Amygdala (tissue), 56 donors: Measurements from ENCODE around the gene HSPA4.
"Not testable (repeated sequence)": the region's sequence is repeated elsewhere in the genome, so short reads cannot be mapped to it uniquely, and the experiment has no call there.

Experiments used
- DNase-seq, 56 donors: peaks; one replicate each; lab custom pipeline; 2025; lab: John Stamatoyannopoulos, UW

HSPA4 gene

DNA sequence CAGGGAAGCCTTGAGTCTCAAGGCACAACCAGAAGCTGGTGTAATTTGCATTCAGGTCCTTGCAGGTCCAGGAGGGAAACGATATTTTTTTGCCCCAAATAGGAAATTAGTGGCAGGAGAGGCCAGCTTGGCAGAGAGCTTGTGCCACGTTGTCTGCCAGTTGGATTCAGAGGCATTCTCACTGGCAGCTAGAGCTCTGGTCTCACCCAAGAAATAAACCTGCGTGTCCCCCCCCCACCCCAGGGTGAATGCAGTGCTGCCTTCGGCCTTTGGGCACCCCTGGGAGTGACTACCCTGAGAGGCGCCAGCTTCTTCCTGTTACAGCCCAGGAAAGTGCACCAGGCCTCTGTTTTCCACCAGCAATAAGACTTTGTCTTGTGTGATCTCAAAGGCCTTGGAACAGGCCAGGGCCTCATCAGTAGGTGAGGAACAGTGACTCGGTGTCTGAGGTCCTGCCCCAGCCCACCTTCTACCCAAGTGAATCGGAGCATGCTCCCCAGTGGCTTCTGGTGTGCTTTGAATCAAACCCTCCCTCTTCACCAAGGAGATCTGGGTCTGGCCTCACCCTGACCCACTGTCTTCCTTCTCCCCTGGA, 68.4 kb downstream of the HSPA4 start:
- DNase-seq, result peak in 16 of 56 donors; percentile 7 to 61 (median 26)

DNA sequence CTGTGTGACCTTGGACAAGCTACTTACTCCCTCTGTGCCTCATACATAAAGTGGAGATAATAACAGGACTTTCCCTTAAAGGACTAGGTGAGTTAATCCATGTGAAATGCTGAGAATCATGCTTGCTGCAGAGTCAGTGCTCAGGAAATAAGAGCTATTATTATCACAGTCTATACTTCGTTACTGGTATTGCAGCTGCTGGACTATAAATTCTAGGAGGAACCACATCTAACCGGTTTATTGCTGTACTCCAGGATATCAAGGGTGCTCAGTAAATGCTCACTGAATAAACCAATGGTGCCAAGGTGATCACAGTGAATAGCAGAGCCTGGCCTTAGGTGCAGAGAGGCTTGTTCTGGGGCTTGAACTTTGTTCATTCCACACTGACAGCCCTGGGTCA, 69.3 kb downstream of the HSPA4 start:
- no peak for DNase-seq

GRCh38 chr5:133121611-133122150, 69.9 kb downstream of the HSPA4 start:
- DNase-seq, result no peak

GRCh38 chr5:133122711-133123110, 70.9 kb downstream of the HSPA4 start:
- no peak for DNase-seq

- no peak for DNase-seq
These were observed 71.5 kb downstream of the HSPA4 start for GRCh38 chr5:133123297-133123696.

GRCh38 chr5:133124891-133125290, 73.1 kb downstream of the HSPA4 start:
- no peak for DNase-seq

GRCh38 chr5:133128066-133128465, 76.3 kb downstream of the HSPA4 start:
- DNase-seq, result no peak

DNA sequence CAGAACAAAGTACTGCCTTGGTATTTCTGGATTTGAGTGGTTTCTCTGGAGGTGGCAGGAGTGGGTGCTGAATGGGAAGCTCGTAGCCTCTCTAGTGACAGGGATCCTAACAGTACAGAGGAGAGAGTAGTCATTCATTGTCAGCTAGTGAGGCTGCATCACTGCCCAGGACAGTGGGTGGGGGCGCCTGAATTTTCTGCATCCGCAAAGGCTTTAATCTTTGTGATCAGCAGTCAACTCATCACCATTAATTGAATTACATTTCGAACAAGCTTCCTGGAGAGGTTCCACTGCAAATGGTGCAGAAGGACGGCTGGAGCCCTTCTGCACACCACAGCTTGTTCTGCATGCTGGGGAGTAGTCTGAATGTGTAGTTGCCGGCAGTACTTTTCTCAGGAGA, 77.5 kb downstream of the HSPA4 start:
- no peak for DNase-seq

- peak in 1 of 56 donors; percentile 10 for DNase-seq
These were observed 78.1 kb downstream of the HSPA4 start for GRCh38 chr5:133129950-133130349.

DNA sequence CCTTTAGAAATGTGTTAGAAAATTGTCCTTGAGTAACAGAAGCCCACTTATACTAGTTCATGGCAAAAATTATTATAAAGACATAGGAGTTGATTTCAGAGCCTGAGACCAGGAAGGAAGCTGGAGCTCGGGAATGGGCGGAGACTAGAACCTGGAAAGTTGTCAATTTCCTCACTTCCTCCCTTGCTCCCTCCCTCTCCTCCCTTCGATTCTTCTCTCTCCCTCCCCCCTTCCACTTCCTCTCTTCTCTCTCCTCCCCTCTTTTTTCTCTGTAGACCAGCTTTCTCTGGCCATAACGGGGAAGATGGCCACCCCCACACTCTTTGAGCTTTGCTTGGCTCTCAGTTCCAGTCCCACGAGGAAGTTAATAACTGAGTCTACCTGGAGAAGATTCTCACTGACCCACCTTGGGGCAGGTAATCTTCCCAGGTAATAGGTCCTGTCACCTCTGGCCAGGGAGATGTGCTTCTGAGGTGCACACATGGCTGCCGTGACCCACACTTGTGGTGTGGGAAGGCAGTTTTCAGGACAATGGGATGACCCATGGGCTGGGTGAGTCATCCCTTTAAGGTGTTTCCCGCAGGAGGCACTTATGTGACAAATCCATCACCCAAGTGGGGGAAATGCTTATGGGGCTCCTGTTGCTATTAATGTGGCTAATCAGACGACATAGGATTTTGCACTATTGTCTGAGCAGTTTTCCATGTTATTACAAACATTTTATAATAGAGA, 78.7 kb downstream of the HSPA4 start:
- no peak for DNase-seq

DNA sequence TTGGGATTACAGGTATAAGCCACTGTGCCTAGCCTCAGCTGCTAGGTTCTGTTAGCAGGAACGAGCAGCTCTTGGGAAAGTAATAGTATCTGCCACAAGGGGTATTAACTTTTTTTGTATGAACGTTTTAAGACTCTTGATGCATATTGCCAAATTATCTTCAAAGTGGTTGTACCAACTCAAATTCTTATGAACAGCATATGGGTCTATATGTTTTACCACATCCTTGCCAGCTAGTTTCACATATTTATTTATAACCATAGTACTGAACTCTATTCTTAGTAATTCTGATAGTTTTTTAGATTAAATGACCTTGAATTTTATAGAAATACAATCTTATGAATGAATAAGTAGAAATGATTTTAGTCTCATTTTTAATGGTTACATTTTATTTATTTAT, 80.9 kb downstream of the HSPA4 start:
- DNase-seq, result no peak

DNA sequence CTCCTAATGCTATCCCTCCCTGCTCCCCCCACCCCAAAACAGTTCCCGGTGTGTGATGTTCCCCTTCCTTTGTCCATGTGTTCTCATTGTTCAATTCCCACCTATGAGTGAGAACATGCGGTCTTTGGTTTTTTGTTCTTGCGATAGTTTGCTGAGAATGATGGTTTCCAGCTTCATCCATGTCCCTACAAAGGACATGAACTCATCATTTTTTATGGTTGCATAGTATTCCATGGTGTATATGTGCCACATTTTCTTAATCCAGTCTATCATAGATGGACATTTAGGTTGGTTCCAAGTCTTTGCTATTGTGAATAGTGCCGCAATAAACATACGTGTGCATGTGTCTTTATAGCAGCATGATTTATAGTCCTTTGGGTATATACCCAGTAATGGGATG, 81.4 kb downstream of the HSPA4 start:
- not testable (repeated sequence) for DNase-seq

GRCh38 chr5:133136890-133137289, 85.1 kb downstream of the HSPA4 start:
- DNase-seq, result not testable (repeated sequence)

DNA sequence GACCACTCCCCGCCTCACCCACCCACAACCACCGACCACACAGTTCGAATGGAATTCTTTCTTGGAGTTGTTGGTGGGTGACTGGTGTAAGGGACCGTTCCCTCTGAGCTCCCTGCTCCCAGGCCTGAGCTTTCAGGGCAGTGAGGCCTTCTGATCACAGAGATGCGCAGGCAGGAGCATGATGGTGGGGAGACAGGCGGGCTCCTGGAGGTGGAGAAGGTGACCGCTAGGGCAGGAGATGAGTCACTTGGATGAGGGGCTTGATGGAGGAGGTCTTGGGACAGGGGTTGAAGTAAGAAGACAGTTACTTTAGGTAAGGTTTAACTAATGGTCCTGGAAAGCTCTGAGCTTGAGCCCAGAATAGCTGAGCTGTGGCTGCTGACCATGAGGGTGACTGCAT, 88.5 kb downstream of the HSPA4 start:
- no peak for DNase-seq

- no peak for DNase-seq
These were observed 89.9 kb downstream of the HSPA4 start for GRCh38 chr5:133141746-133142145.

DNA sequence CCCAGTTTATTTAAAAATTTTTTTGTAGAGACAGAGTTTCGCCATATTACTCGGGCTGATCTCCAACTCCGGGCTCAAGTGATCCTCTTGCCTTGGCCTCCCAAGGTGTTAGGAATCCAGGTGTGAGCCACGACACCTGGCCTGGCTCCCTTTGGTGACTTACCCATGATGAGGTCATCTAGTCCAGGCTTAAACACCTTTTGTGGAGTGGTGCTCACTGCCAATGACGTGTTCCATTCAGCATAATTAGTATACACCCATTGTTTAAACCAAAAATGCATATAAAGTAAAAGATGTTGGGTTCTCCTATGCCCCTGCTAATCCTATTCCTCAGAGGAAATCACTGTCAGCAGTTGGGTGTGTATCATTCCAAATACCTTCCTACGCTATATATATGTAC, 91.0 kb downstream of the HSPA4 start:
- no peak for DNase-seq

DNA sequence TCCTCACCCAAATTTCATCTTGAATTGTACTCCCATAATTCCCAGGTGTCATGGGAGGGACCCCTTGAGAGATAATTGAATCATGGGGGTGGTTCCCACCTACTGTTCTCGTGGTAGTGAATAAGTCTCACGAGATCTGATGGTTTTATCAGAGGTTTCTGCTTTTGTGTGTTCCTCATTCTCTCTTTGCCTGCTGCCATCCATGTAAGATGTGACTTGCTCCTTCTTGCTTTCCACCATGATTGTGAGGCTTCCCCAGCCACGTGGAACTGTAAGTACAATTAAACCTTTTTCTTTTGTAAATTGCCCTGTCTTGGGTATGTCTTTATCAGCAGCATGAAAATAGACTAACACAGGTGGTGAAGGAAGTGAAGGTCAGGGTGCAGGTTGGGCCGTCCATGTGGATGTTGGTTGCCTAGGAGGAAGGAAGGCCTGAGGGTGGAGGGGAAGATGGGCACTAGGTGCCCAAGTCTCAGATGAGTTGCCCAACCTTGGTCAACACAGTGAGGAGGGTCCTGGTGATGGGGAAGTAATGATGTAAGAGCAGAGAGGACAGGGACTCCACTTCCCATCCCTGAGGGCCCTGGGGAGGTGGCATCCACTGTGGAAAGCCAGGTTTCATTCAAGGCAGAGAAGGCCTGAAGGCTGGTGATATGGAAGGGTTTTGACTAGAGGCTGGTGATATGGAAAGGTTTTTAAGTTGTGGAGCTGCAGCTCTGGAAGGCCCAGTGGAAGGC, 92.6 kb downstream of the HSPA4 start:
- DNase-seq, result no peak

GRCh38 chr5:133145436-133146170, 93.8 kb downstream of the HSPA4 start:
- DNase-seq, result peak in 2 of 56 donors; percentile 21 to 23

DNA sequence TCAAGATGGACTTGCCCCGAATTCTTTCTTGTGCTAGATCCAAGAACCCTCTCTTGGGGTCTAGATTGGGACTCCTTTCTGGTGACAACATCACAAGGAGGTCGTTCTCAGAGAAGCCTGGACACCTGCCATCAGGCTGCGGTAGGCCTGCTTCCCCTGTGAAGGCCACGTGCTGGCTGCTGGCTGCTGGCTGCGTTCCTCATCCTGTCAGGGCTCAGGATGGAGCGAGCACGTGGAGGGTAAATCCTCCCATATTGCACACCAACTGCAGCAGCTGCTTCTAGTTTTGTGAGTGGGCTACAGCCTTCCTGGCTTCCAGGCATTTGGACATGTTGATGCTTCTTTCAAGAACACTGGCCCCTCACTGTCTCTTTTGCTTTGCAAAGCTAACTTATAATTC, 95.6 kb downstream of the HSPA4 start:
- peak in 14 of 56 donors; percentile 7 to 43 (median 12) for DNase-seq

DNA sequence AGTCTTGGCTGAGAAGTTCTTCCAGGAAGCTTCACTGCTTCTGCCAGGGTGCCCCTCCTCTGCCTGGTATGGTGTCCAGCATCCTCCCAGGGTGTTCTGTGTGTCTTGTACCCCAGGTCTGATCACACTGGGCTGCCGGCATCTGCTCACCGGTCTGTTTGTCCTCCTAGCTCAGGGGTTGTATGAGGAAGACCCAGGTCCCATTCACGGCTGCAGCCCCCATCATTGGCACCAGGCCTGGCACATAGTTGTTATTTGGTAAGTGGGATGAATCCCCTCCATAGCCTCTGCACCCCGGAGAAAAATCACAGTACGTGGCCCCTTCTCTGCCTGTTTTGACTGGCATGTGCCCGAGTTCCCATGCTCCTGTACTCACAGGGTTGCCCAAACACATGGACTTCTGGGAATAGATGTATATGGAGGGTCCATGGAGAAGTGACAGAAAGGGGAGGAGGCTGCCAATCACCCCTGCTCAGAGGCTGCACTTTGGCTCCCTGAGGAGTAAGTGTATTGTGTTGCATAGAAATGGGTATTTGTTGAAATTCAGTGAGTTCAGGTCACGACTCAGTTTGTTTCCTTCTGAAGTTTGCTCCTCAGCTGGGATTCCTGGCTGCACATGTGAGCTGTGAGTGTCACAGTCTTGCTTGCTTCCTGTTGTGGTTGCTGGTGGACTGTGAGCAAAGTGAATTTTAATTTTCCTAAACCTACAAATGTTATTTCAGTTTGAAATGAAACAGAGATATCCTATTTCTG, 96.2 kb downstream of the HSPA4 start:
- no peak for DNase-seq
